ENCODE results near the gene TBC1D30. TPM values are rescaled to one million over a fixed set of nuclear protein-coding genes. Genes with fewer than 3 reads are reported as not detected.

The TBC1D30 gene
- total RNA-seq, 2 donors from 2014 or later, result 1.3 to 3.0 TPM

DNA sequence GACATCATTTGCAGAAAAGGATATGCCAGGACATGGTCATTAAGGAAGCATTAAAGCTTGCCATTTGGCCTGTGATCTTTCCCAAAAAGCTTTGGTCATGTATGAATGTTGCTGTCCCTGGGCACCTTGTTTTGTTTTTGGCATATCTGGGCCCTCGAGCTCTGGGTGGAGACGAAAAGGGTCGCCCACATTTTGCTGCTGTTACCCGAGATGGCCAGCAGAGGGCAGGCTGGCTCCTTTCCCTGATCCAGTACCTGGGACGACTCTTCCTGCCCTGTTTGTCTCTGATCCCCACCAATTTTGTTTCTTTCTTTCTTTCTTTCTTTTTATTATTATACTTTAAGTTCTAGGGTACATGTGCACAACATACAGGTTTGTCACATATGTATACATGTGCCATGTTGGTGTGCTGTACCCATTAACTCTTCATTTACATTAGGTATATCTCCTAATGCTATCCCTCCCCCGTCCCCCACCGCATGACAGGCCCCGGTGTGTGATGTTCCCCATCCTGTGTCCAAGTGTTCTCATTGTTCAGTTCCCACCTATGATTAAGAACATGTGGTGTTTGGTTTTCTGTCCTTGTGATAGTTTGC, 22.2 kb upstream of the TBC1D30 start:
- ATAC-seq (peak; percentile 44 to 75), DNase-seq (peak; percentile 49)
- intact Hi-C loops (cut with DNase I), result loop anchor here in 1 of 2 donors (10.0 kb wide), 1 partner anchor 323 kb away; the partner anchor contains the start of gene WIF1

DNA sequence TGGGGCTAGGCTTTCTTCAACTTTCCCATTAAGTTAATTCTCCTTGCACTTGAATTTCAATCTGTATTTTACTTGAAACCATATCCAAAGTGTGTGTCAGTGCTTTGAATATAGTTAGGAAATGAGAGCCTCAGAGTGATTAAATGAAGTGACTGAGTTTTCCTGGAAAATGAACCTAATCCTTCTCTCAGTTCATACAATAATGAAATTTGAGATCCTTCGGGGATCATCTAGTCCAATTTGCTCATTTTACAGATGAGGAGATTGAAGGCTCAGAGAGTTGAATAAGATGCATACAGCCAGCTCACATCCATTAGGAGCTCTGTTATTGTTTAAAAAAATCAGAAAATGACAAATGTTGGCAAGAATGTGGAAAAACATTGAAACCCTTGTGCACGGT, 18.3 kb upstream of the TBC1D30 start:
- intact Hi-C loops (cut with DNase I), result loop anchor here in 1 of 2 donors (10.0 kb wide), 1 partner anchor 319 kb away; the partner anchor contains the start of gene WIF1
- DNase-seq (no peak), ATAC-seq (no peak)

GRCh38 chr12:64806593-64807460, 17.6 kb upstream of the TBC1D30 start:
- no peak for DNase-seq
- ATAC-seq, result no peak
- intact Hi-C loops (cut with DNase I), result loop anchor here in 1 of 2 donors (10.0 kb wide), 1 partner anchor 318 kb away; the partner anchor contains the start of gene WIF1

DNA sequence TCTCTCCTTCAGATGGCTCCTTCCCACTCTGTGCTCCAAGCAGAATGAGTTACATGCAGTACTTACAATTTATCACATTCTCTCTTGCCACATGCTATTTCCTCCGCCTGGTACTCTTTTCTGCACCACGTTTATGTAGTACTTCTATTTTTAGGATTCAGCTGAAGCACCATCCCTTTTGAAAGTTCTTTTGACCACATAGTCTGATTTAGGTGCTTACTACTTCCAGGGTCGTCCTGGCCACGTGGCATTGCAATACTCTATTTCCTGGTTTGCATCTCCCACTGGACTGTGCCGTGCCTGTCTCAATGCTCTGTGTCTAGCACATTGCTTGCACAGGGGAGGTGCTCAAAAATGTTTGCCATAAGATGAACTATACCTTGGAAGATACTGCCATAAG, 16.3 kb upstream of the TBC1D30 start:
- ATAC-seq (no peak), DNase-seq (no peak)
- intact Hi-C loops (cut with DNase I), result loop anchor here in 1 of 2 donors (10.0 kb wide), 1 partner anchor 317 kb away; the partner anchor contains the start of gene WIF1

- ATAC-seq (peak in 1 of 2 donors; percentile 90), DNase-seq (no peak)
- intact Hi-C loops (cut with DNase I), result no loop called here
Measured at GRCh38 chr12:64810831-64811230, 13.6 kb upstream of the TBC1D30 start.

DNA sequence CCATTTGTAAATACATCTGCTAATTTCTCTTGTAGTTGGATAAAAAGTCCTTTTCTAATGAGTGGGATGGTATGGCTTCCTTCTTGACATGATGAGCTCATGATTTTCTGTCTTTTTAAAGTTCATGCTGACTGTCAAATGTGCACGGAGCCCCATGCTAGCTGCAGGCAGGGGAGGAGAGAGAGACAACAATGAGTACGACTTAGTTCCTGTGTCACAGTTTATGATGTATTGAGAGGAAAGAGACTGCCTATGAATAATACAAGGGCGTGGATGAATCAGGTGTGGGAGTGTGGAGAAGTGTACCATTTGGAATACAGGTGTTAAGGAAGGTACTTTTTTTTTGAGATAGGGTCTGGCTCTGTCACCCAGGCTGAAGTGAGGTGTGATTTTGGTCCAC, 10.7 kb upstream of the TBC1D30 start:
- intact Hi-C loops (cut with DNase I), result no loop called here
- DNase-seq (no peak), ATAC-seq (no peak)

DNA sequence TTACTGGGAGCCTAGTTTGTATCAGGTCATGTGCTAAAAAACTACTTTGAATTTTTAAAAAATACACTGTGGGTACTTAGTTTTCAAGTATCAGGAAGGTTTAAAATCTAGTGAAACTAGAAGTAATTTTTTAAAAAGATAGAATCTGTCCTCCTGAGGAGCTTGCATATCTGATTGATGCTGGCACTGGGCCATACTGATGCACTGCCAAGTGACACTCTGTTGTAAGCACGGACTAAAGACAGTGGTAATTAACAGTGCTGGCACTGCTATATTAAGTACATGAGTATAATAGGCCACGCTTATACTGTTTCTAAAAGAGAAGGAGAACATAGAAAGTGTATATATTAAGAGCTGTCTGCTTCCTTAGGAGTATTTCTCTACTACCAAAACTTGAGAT, 10.0 kb upstream of the TBC1D30 start:
- no peak for DNase-seq
- intact Hi-C loops (cut with DNase I), result no loop called here
- no peak for ATAC-seq

DNA sequence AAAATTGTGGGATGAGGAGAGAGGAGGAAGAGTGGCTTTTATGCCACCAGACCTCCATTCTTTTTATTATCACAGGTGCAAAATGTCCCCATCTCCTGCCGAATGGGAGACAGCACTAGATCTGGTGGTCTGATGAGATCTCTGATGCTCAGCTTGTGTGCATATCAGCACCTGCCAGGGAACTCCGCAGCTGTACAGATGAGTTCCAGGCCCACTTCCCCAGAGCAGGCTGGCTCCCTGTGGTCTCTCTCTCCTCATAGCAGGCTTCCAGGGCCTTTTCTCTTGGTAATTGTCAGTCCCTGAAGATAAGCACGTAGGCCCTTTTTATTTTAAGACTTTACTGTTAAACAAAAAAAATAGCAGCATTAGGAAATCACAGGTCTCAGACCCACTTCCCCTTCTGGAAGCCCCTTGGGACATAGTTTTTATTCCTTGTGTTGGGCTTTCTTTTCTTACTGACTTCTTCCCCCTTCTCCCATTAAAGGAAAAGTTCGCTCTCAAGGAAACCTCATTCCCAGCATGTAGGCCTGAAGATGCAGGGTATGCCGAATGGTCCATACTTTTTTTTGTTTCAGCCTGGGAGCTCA, 4.5 kb upstream of the TBC1D30 start:
- intact Hi-C loops (cut with DNase I), result no loop called here
- ATAC-seq, result no peak
- DNase-seq, result no peak

DNA sequence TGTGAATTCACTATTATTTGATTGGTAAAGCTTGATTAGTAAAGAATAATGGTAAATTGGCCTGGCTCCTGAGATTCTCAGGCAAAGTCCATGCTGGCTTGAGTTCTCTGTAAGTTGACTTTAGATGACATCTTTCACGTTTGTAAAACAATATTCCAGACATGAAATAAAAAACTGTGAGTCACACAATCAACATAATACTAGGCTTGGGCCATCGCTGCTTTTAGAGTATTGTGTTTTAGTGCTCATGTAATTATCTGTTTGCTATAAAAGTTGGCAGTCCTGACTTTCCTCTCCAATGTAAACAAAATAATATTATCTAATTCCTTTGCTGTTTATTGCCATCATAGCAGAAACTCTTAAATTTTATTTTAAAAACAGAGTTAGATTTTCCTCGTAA, 3.9 kb upstream of the TBC1D30 start:
- intact Hi-C loops (cut with DNase I), result no loop called here
- ATAC-seq (no peak), DNase-seq (no peak)

DNA sequence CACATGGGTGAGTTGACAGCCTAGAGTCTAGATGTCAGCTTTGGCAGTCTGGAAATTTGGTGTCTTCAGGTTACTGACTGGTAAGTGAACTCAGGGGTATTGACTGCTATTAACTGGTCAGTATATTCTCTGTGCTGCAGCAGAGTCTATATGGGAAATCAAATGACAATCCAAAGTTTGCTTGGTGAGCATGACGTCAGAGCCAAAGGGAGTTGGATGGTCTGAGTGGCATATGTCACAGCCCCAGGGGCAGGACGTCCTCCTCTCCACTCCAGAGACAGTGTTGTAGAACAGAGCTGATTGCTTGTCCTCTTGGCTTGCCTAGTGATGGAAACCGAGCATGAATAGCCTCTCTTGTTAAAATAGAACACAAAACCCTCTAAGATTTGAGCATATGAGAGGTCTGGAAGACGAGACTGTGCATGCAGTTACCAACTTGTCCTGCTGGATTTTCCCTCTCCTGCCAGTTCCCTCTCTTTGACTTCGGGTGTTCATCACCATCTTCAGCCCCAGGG, 3.3 kb upstream of the TBC1D30 start:
- intact Hi-C loops (cut with DNase I), result no loop called here
- DNase-seq (no peak), ATAC-seq (no peak)

- ATAC-seq (peak in 1 of 2 donors; percentile 9), DNase-seq (no peak)
- intact Hi-C loops (cut with DNase I), result no loop called here
Measured at GRCh38 chr12:64824130-64824499, 332 bp upstream of the TBC1D30 start.

DNA sequence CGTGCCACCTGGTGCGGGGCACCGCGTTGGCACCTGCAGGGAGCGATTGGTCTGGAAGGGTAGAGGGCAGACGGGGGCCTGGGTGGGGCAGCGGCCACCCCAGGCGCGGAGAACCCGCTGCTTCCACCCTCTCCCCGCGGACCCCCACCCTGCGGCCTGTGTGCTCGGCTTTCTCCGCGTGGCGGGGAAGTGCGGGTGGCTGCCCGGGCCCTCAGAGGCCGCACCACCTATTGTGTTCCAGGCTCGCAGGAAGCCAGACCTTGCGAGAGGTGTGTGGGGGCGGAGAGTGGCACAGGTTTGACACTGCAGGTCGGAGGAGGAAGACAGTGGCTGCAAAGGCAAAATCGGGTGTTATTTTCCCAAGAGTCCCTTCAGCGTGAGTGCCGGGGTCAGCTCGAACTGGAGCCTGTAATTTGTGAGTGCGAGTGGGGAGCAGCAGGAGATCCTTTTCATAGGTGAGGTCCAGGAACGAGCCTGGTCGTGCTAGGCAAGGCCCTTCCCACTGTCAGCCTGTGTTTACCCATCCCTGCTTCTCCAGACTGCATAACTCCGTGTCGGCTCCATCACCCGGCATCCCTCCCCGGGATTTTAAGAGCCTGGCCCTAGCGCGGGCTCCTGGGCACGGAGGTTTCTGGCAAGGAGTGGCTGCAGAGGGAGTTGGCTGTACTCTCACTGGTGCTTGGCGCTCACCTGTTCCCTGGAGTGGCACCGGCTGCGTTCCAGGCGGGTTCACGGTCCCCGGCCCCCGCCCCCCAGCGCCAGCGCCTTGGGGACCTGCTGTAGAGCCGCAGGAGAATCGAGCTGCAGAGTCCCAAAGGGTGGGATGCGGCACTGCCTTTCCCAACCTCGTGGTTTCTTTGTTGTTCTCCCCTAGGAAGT, 935 bp downstream of the TBC1D30 start:
- DNase-seq (no peak), ATAC-seq (peak; percentile 4 to 21)
- intact Hi-C loops (cut with DNase I), result no loop called here

DNA sequence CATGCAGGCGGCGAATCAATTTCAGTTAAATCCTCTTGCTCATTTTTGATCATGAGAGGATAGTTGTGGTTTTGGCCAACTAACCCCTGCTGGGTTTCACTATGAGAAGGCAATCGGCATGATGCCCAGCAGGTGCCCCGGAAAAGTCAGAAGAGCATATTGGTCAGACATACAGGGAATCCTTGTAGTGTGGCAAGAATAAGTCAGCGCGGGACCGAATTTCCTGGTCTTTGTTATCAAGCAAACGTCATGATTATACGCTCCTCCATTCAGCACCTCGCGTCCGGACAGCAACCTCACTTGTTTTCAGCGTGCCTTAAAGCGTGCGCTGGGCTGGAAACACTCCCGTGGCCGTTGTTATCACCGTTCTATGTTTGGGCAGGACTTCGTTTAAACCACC, 1.8 kb downstream of the TBC1D30 start:
- ATAC-seq (peak in 1 of 2 donors; percentile 77), DNase-seq (peak; percentile 72)
- intact Hi-C loops (cut with DNase I), result no loop called here

- no peak for DNase-seq
- no peak for ATAC-seq
- intact Hi-C loops (cut with DNase I), result no loop called here
Measured at GRCh38 chr12:64828713-64829112, 4.3 kb downstream of the TBC1D30 start.

DNA sequence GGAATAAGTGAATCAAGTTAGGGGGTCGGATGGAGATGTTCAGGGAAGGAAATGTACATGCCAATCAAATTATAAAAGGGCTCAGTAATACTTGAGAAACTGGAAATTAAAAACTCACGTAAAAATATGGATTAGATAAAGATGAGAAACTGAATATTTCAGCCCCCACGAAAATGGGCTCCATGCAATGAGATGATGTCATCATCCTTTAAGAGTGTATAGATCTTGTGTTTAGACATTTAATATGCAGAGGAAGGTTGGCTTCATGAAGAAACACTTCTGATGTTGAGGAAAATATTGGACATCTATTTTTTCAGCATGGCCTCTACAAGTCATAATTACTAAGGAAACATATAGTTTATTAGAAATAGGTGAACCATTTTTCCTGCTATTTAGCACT, 9.5 kb downstream of the TBC1D30 start:
- intact Hi-C loops (cut with DNase I), result no loop called here
- DNase-seq (no peak), ATAC-seq (no peak)

DNA sequence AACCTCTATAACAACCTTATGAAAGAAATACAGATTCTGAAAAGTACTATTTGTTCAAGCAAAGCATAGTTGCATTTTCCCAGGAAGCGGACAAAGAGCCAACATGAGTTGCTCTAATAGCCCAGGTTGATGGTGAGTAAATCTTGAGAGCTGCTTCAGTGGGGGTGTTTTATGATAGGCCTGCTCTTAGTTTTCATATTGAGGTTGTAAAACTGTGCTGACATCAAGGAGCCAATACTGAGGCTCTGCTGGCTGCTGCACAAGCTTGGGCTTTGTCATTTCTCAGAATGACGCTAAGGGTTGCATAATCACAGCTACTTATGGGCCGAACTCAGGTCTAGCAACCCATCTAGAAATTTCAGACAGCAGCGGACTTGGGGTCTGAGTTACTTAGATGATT, 11.5 kb downstream of the TBC1D30 start:
- intact Hi-C loops (cut with DNase I), result no loop called here
- ATAC-seq (no peak), DNase-seq (no peak)

- intact Hi-C loops (cut with DNase I), result no loop called here
- no peak for DNase-seq
- no peak for ATAC-seq
Measured at GRCh38 chr12:64836856-64837255, 12.4 kb downstream of the TBC1D30 start.

DNA sequence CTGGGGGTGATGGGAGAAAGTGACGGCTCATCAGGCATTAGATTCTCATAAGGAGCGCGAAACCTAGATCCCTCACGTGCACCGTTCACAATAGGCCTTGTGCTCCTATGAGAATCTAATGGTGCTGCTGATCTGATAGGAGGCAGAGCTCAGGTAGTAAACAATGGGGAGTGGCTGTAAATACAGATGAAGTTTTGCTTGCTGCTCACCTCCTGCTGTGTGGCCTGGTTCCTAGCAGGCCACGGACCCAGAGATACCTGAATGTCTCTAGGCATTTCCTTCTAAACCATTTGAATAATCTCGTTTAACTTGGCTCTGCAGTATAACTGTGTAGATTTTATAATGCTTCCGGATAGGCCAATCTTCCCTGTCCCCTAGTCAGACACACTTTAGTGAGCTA, 13.0 kb downstream of the TBC1D30 start:
- ATAC-seq (no peak), DNase-seq (no peak)
- intact Hi-C loops (cut with DNase I), result no loop called here

DNA sequence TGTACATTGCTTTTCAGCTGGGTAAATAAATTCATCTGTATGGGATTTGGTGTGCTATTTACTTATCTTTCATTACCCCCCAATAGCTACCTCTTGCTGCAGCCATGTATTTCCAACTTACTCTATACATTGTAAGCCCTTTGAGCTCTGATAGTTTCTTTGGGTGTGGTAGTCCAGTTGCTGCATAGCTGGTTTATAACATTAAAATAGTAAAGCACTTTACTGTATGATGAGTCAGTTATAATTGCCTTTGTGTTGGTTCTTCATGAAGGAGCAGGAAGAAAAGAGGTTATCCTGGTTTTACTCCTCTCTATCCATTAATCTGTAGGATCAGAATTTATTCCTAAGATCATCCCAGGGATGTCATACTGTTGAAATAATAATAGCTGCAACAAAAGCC, 15.7 kb downstream of the TBC1D30 start:
- no peak for ATAC-seq
- intact Hi-C loops (cut with DNase I), result no loop called here

More for the DNA sequence above, 15.7 kb downstream of the TBC1D30 start:
- DNase-seq, result no peak
